Measurements from ENCODE around the gene SHC4. TPM values are rescaled to one million over a fixed set of nuclear protein-coding genes. Genes with fewer than 3 reads are reported as not detected.

Gene SHC4
- polyA plus RNA-seq, 3 donors, result 0.09 TPM; not detected in 2

- Mint-ChIP-seq H3K27me3 (ENCODE audit: low read depth in 3 of 3) (peaks cover 0 to 4% (median 2%) of the 10 kb centered on the region in 3 donors), H3K4me3 (no peak overlapping the region), H3K27ac (no peak overlapping the region), H3K4me1 (no peaks in the 10 kb centered on the region), H3K36me3 (no peaks in the 10 kb centered on the region), H3K9me3 (peaks cover 5 to 15% (median 9%) of the 10 kb centered on the region in 7 donors)
- Histone ChIP-seq H3K36me3 (replicated peaks in 1 of 2; ENCODE audit: control insufficient read depth in 1 of 2, insufficient read depth in 2 of 2, low read length in 2 of 2) (no peaks in the 10 kb centered on the region), H3K9ac (ENCODE audit: insufficient read depth, low read length, poor library complexity, severe bottlenecking) (no peak overlapping the region), H3K27ac (ENCODE audit: low read depth in 1 of 2, low read length in 2 of 2) (no peak overlapping the region), H3K4me2 (replicated peaks; ENCODE audit: extremely low read depth, low read length, poor library complexity, severe bottlenecking) (no peak overlapping the region), H3K4me3 (replicated peaks in 1 of 3; ENCODE audit: low read depth in 2 of 3, low read length in 3 of 3) (no peak overlapping the region), H4K20me1 (ENCODE audit: insufficient read depth, low read length) (no peaks in the 10 kb centered on the region), H3K9me3 (replicated peaks in 1 of 2; ENCODE audit: control insufficient read depth in 1 of 2, insufficient read depth in 1 of 2, low read length in 2 of 2) (peaks cover 0 to 5% of the 10 kb centered on the region in 2 donors), H3K79me2 (ENCODE audit: insufficient read depth, low read length) (no peaks in the 10 kb centered on the region), H3K4me1 (ENCODE audit: control insufficient read depth in 1 of 2, insufficient read depth in 2 of 2, low read length in 2 of 2) (no peaks in the 10 kb centered on the region), H3K27me3 (ENCODE audit: control insufficient read depth in 2 of 2, insufficient read depth in 2 of 2, low read length in 2 of 2) (no peaks in the 10 kb centered on the region), H2AFZ (ENCODE audit: insufficient read depth, low read depth, low read length, poor library complexity, severe bottlenecking) (no peak overlapping the region)
- intact Hi-C loops (cut with micrococcal nuclease), result no loop called here
- TF ChIP-seq CTCF (IDR thresholded peaks at IDR 0.05), result no peak
- no peak for DNase-seq
- WGBS (ENCODE audit: insufficient coverage), result no CpG with 5 or more reads among the region's 4 CpGs
Observed at GRCh38 chr15:48828471-48828870, 135.2 kb downstream of the SHC4 start.

GRCh38 chr15:48825075-48825474 is 138.6 kb downstream of the SHC4 start:
- no peak overlapping the region for H2AFZ ChIP-seq (ENCODE audit: insufficient read depth, low read depth, low read length, poor library complexity, severe bottlenecking)
- intact Hi-C loops (cut with micrococcal nuclease), result no loop called here
- H3K4me2 ChIP-seq (replicated peaks; ENCODE audit: extremely low read depth, low read length, poor library complexity, severe bottlenecking), result no peak overlapping the region
- no peak for DNase-seq
- no peak for TF ChIP-seq CTCF (IDR thresholded peaks at IDR 0.05)
- no peak overlapping the region for H3K27ac Mint-ChIP-seq
- H3K27me3 Mint-ChIP-seq (ENCODE audit: low read depth in 3 of 3), result peaks cover 1 to 7% (median 2%) of the 10 kb centered on the region in 3 donors
- no peaks in the 10 kb centered on the region for H3K36me3 Mint-ChIP-seq
- H3K4me3 ChIP-seq (replicated peaks in 1 of 3; ENCODE audit: low read depth in 2 of 3, low read length in 3 of 3), result no peak overlapping the region
- WGBS (ENCODE audit: insufficient coverage), result no CpG with 5 or more reads among the region's 1 CpG
- no peaks in the 10 kb centered on the region for H3K27me3 ChIP-seq (ENCODE audit: control insufficient read depth in 2 of 2, insufficient read depth in 2 of 2, low read length in 2 of 2)
- no peak overlapping the region for H3K9ac ChIP-seq (ENCODE audit: insufficient read depth, low read length, poor library complexity, severe bottlenecking)
- H3K9me3 Mint-ChIP-seq, result peaks cover 0 to 7% (median 0%) of the 10 kb centered on the region in 7 donors
- H3K36me3 ChIP-seq (replicated peaks in 1 of 2; ENCODE audit: control insufficient read depth in 1 of 2, insufficient read depth in 2 of 2, low read length in 2 of 2), result no peaks in the 10 kb centered on the region
- no peak overlapping the region for H3K27ac ChIP-seq (ENCODE audit: low read depth in 1 of 2, low read length in 2 of 2)
- no peak overlapping the region for H3K4me3 Mint-ChIP-seq
- H4K20me1 ChIP-seq (ENCODE audit: insufficient read depth, low read length), result no peaks in the 10 kb centered on the region
- H3K9me3 ChIP-seq (replicated peaks in 1 of 2; ENCODE audit: control insufficient read depth in 1 of 2, insufficient read depth in 1 of 2, low read length in 2 of 2), result peaks cover 0 to 4% of the 10 kb centered on the region in 2 donors
- H3K4me1 ChIP-seq (ENCODE audit: control insufficient read depth in 1 of 2, insufficient read depth in 2 of 2, low read length in 2 of 2), result no peaks in the 10 kb centered on the region
- no peaks in the 10 kb centered on the region for H3K4me1 Mint-ChIP-seq
- no peaks in the 10 kb centered on the region for H3K79me2 ChIP-seq (ENCODE audit: insufficient read depth, low read length)

All from CD14-positive monocyte (primary cell).